ENCODE measurements around the gene MRTFB.
A peak's percentile ranks its signal among the peaks of the same experiment; 100 is the strongest.

MRTFB gene

DNA sequence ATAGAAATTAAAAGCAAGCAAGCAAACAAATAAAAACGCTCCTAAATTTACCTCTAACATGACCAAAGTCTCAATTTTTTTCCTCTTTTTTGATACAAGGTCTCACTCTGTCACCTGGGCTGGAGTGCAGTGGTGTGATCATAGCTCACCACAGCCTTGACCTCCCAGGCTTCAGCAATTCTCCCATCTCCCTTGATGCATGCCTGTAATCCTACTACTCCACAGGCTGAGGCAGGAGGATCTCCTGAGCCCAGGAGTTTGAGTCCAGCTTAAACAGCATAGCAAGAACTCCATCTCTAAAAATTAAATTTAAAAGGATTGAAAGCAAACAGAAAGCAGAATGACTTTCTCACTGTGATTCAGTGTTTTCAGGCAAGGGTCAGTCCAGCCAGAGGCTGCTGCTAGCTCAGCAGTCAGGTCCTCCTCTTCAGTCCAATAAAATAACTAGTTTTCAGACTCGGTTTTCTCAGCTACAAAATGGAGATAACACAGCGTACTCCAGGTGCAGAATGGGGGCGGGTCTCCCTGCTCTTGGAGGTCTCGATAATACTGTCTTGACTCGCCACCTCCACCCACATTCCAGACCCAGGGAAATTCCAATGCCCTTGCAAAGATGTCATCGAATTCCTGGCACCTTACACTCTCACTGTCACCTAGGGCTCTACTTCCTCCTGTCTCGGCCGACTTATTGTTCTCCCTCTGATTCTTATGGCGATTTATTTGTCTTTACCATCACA lies 20.7 kb upstream of the MRTFB start:
- DNase-seq = no peak
- TF ChIP-seq GATA1 (IDR thresholded peaks at IDR 0.05; ENCODE audit: low read depth, low read length) = no peak
- no peak for TF ChIP-seq POLR2A (IDR thresholded peaks at IDR 0.05; ENCODE audit: low read length)

- TF ChIP-seq GATA1 (IDR thresholded peaks at IDR 0.05; ENCODE audit: low read depth, low read length) (no peak), POLR2A (IDR thresholded peaks at IDR 0.05; ENCODE audit: low read length) (no peak)
- DNase-seq = no peak
Measured at GRCh38 chr16:14051103-14051729, 19.9 kb upstream of the MRTFB start.

GRCh38 chr16:14056970-14057369 lies 14.1 kb upstream of the MRTFB start:
- TF ChIP-seq POLR2A (IDR thresholded peaks at IDR 0.05; ENCODE audit: low read length) = no peak
- no peak for TF ChIP-seq GATA1 (IDR thresholded peaks at IDR 0.05; ENCODE audit: low read depth, low read length)
- DNase-seq = no peak

DNA sequence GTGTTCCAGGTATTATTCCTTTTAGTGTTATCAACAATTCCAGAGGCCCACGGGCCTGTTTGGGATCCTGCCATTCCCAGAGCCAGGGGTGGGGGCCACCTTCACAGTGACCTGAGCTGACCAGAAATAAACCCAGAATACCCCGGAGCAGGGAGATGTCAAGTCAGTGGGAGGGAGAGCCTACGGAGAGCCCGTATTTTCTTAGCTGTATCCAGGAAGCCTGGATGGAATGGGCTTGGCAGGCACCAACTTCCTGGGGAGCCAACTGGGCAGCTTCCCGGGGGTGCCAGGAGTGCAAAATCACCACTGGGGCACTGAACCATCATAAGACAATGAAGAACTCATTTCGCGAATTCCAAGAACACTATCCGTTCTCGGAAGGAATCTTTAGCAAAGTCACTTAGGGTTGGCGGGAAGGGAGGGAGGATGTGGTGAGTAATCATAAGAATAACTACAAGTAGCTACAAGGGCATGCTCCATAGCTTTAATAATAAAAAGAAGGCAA lies 13.2 kb upstream of the MRTFB start:
- DNase-seq = no peak
- TF ChIP-seq POLR2A (IDR thresholded peaks at IDR 0.05; ENCODE audit: low read length) (no peak), GATA1 (IDR thresholded peaks at IDR 0.05; ENCODE audit: low read depth, low read length) (no peak)

DNA sequence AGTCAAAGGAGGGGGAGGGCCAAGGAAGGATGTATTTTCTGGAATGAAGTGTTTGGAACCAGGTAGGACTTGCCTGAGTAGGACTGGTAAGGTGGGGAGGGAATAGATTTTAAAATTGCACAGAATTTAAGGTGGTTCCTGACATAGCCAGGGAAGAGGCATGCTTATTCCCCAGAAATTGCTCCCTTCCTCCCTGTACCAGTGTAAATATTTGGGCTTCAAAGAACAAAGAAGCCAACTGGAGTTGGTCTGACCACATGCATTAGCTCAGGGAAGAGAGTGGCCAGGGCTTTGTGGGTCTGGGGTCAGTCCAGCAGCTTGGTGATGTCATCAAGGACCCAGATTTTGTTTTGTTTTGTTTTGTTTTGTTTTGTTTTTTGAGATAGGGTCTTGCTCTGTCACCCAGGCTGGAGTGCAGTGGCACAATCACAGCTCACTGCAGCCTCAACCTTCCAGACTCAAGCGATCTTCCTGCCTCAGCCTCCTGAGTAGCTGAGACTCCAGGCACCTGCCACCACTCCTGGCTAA lies 9.3 kb upstream of the MRTFB start:
- no peak for TF ChIP-seq POLR2A (IDR thresholded peaks at IDR 0.05; ENCODE audit: low read length)
- DNase-seq = no peak

DNA sequence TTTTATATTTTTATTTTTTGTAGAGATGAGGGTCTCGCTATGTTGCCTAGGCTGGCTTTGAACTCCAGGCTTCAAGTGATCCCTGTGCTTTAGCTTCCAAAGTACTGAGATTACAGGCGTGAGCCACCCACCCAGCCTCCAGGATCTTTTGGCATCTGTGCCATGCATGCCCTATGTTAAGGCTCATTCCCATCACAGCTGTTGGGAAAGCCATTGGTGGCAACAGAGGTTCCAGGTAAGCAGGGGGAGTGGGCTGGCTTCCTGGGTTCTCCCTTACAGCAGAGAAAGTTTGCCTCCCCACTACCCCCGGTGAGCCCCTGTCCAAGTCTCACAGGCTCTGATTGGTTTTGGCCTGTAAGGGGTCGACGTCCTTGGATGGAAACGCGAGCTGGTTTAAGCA lies 8.9 kb upstream of the MRTFB start:
- DNase-seq = no peak
- no peak for TF ChIP-seq GATA1 (IDR thresholded peaks at IDR 0.05; ENCODE audit: low read depth, low read length)
- TF ChIP-seq POLR2A (IDR thresholded peaks at IDR 0.05; ENCODE audit: low read length) = no peak

DNA sequence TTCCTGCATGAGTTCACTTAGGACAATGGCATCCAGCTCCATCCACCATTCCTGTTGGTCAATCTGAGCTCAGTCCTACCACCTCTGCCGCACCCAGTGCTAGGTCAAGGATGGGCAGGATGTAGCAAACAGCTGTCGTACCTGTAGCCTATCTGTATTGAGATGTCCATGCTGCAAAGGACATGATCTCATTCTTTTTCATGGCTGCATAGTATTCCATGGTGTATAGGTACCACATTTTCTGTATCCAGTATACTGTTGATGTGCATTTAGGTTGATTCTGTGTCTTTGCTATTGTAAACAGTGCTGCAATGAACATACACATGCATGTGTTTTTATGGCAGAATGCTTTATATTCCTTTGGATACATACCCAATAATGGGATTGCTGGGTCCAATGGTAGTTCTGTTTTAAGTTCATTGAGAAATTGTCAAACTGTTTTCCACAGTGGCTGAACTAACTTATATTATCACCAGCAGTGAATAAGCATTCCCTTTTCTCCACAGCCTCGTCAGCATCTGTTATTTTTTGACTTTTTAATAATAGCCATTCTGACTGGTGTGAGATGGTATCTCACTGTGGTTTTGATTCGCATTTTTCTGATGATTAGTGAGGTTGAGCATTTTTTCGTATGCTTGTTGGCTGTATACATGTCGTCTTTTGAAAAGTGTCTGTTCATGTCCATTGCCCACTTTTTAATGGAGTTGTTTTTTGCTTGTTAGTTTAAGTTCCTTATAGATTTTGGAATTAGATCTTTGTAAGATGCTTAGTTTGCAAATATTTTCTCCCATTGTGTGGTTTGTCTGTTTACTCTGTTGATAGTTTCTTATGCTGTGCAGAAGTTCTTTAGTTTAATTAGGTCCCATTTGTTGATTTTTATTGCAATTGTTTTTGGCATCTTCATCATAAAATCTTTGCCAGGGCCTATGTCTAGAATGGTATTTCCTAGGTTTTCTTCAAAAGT lies 7.2 kb upstream of the MRTFB start:
- TF ChIP-seq POLR2A (IDR thresholded peaks at IDR 0.05; ENCODE audit: low read length) (no peak), GATA1 (IDR thresholded peaks at IDR 0.05; ENCODE audit: low read depth, low read length) (no peak)
- DNase-seq = no peak

DNA sequence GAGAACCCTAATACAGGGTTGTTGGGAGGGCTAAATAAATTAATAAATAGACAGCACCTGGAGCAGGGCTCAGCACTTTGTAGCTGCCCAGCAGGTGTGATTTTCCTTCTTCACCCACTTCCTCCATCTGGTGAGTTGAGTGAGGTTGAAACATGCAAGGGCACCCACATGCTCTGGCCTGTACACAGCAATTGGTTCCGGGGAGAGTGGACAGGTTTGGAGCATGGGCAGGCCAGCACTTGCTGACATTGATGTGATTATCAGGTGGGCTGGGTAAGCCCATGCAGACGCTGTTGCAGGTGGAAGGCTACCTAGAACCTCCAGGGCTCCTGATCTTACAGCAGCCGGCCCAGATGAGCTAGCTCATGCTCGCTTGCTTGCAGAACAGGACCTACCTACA lies 1.3 kb upstream of the MRTFB start:
- TF ChIP-seq GATA1 (IDR thresholded peaks at IDR 0.05; ENCODE audit: low read depth, low read length) (no peak), POLR2A (IDR thresholded peaks at IDR 0.05; ENCODE audit: low read length) (no peak)
- DNase-seq = no peak

GRCh38 chr16:14070555-14070876 lies 603 bp upstream of the MRTFB start:
- TF ChIP-seq GATA1 (IDR thresholded peaks at IDR 0.05; ENCODE audit: low read depth, low read length) (no peak), POLR2A (IDR thresholded peaks at IDR 0.05; ENCODE audit: low read length) (no peak)
- DNase-seq = no peak

DNA sequence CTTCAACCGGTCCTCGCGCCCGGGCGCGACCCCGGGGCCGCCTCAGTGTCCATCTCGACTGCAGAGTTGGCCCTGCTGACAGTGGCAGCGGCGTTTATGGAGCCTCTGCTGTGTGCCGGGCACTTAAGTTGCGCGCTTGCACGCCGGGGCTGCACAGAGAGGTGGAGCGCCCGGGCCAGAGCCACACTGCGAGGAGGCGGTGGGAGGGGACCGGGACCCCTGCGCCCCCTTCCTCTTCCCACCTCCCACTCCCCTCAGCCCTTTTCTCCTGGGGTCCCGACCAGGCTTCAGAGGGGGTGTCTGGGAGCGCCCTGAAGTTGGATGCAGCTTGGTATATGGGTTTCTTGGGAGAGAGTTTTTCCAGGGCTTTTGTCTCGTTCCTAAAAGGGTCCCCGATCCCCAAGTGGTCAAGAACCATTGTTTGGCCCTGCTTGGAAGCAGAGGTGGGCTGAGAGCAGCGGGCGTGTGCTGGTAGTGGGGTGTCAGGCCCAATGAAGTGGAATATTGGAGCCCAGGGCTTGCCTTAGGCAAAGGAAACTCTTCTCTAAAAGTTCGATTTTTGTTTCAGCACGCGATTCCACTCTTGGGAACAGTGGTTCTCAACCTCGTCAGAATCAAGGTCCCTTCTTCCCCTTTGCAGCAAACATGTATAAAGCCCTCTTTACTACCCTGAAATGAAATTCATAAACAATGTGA lies 605 bp downstream of the MRTFB start:
- TF ChIP-seq POLR2A (IDR thresholded peaks at IDR 0.05; ENCODE audit: low read length) = no peak
- no peak for TF ChIP-seq GATA1 (IDR thresholded peaks at IDR 0.05; ENCODE audit: low read depth, low read length)
- DNase-seq = peak; percentile 32 to 71

- TF ChIP-seq GATA1 (IDR thresholded peaks at IDR 0.05; ENCODE audit: low read depth, low read length) = no peak
- TF ChIP-seq POLR2A (IDR thresholded peaks at IDR 0.05; ENCODE audit: low read length) = no peak
- no peak for DNase-seq
Measured at GRCh38 chr16:14072360-14072759, 1.2 kb downstream of the MRTFB start.

DNA sequence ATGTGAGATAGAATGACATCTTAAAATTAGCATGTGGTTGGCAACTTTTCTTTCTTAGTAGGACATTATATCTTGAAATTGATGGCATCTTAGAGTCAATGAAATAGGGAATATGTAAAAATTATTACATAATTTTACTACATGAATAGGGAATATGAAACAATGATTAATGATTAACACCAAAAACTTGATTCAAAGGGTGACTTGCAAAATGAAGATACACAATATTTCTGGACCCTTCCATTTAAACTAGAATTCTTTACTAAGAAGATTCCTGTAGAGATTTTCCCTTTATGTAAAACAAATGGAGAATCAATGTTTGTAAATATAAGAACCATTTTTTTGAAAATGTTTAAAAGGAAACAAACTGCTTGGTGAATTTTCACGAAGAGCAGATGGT lies 3.4 kb downstream of the MRTFB start:
- TF ChIP-seq POLR2A (IDR thresholded peaks at IDR 0.05; ENCODE audit: low read length) = no peak
- no peak for TF ChIP-seq GATA1 (IDR thresholded peaks at IDR 0.05; ENCODE audit: low read depth, low read length)
- no peak for DNase-seq

- TF ChIP-seq GATA1 (IDR thresholded peaks at IDR 0.05; ENCODE audit: low read depth, low read length) = no peak
- no peak for TF ChIP-seq POLR2A (IDR thresholded peaks at IDR 0.05; ENCODE audit: low read length)
- DNase-seq = peak; percentile 74 to 81
Measured at GRCh38 chr16:14077918-14078317, 6.8 kb downstream of the MRTFB start.

Measured in erythroblast (primary cell).